Ovary (tissue), 9 donors: ENCODE results near the gene GPM6B. TPM values are rescaled to one million over a fixed set of nuclear protein-coding genes. Genes with fewer than 3 reads are reported as not detected.

Experiments used
- DNase-seq, 5 donors: peaks; one replicate each; pipeline ENCODE4 v3.0.0-alpha.2; 2019 to 2020
- H3K27ac ChIP-seq, 2 donors: fragments of 200-600 bp; one replicate each; pipeline versions ENCODE4 v1.5.1 to v1.8.0; 2019 to 2022
- H3K27me3 ChIP-seq: fragments of 200-600 bp; one replicate; pipeline ENCODE4 v1.8.0; 2022
- H3K36me3 ChIP-seq: fragments of 200-600 bp; sonication (generic); one replicate; pipeline ENCODE4 v1.5.1; 2019
- H3K4me1 ChIP-seq: one replicate; pipeline ENCODE4 v1.8.1; 2013; ENCODE audit warnings: mild to moderate bottlenecking, moderate library complexity; ENCODE audit not compliant: insufficient read depth
- H3K4me3 ChIP-seq: fragments of 200-600 bp; sonication (generic); one replicate; pipeline ENCODE4 v1.5.1; 2017
- H3K9me3 ChIP-seq, 2 donors: fragments of 200-600 bp in 1 of 2; sonication (generic) in 1 of 2; one replicate each; pipeline versions ENCODE4 v1.5.1 to v1.8.1; 2013 to 2019; ENCODE audit warnings: mild to moderate bottlenecking in 1 of 2, moderate library complexity in 1 of 2
- EP300 ChIP-seq: sonication (generic); formaldehyde crosslinking; IDR thresholded peaks from one replicate; pipeline ENCODE4 v1.6.1; 2017; ENCODE audit warnings: antibody characterized with exemption
- POLR2A ChIP-seq: fragments of 450-650 bp; IDR thresholded peaks from one replicate; pipeline ENCODE4 v1.6.1; 2017; ENCODE audit warnings: antibody characterized with exemption, mild to moderate bottlenecking, moderate library complexity
- WGBS, 3 donors: extraction: QIAGEN DNeasy Blood & Tissue Kit in 1 of 3; methylation state at CpG; one replicate each; pipeline versions ENCODE4 v1.1.5 to v1.1.7; 2013 to 2017; 5-methylcytosine and 5-hydroxymethylcytosine counted together
- intact Hi-C, 4 donors: fragments of 100-400 bp; cut with DNase I; formaldehyde crosslinking; loops; one replicate each; pipeline versions ENCODE4 v1.11.0 to v1.15.1; 2022 to 2023
- polyA plus RNA-seq, 2 donors: library from polyadenylated mRNA; stranded (reverse); fragments of 200-250 nt in 1 of 2; fragments of 350-450 nt in 1 of 2; fragmentation: Illumina TruSeq in 1 of 2; extraction: RNeasy Lipid Tissue Mini Kit (QIAGEN cat#74804) in 1 of 2; gene quantifications; one replicate each; pipeline ENCODE4 v1.2.3, GENCODE V29; 2013 to 2014
- total RNA-seq, 7 donors: library from RNA; depleted of rRNA in 2 of 7; stranded (reverse); fragments of >200 nt in 2 of 7; fragmentation: NEBNext Ultra II Directional in 3 of 7; extraction: Animal tissue kit (Norgen Biotek cat#: 25700) in 3 of 7; gene quantifications; one replicate each; pipeline versions ENCODE4 v1.1.0 to v1.2.4, GENCODE V29; 2016 to 2023
- TF ChIP-seq, protein P1 (sequence below), 3 donors: fragments of 450-650 bp in 2 of 3; fragments of 200-600 bp in 1 of 3; IDR thresholded peaks; one replicate each; pipeline versions ENCODE4 v1.5.1 to v1.8.0; 2016 to 2022; ENCODE audit warnings: antibody characterized with exemption in 3 of 3, mild to moderate bottlenecking in 1 of 3
- donor health status: DM: no; HTN: no; CAD: no; lungs with moderate emphysema.
- donor health status: DM: no; HTN: no; CAD: no.
- donor health status: Bipolar disorder and iron deficiency.
- donor health status: DM: yes; HTN: yes; CAD: no.
- donor health status: DM: no; HTN: no; CAD: no.
- donor health status: DM: yes; HTN: yes; CAD: no.

GPM6B gene
- total and polyA plus RNA-seq, 9 donors, result 1.00 to 9.4 (median 4.2) TPM

DNA sequence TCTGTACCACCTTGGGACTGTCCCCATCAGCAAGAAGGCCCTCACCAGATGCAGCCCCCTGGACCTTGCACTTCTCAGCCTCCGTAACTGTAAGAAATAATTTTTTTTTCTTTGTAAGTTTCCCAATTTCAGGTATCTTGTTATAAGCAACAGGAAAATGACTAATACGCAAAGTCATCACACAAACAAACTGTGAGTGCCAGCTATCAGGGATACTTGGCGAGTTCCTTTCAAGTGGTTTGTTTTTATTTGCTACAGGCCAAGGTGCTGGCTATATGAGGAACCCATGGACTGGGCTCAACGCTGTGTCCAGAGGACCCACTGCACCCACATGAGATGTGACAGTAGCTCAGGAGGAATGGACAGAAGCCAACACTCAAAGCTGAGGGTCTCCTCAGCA is 11.5 kb upstream of the GPM6B start:
- Histone ChIP-seq H3K27ac (no peak overlapping the region), H3K36me3 (no peaks in the 10 kb centered on the region), H3K4me1 (no peaks in the 10 kb centered on the region), H3K27me3 (no peaks in the 10 kb centered on the region), H3K4me3 (no peak overlapping the region), H3K9me3 (no peaks in the 10 kb centered on the region)
- no peak for DNase-seq
- TF ChIP-seq, protein P1, sequence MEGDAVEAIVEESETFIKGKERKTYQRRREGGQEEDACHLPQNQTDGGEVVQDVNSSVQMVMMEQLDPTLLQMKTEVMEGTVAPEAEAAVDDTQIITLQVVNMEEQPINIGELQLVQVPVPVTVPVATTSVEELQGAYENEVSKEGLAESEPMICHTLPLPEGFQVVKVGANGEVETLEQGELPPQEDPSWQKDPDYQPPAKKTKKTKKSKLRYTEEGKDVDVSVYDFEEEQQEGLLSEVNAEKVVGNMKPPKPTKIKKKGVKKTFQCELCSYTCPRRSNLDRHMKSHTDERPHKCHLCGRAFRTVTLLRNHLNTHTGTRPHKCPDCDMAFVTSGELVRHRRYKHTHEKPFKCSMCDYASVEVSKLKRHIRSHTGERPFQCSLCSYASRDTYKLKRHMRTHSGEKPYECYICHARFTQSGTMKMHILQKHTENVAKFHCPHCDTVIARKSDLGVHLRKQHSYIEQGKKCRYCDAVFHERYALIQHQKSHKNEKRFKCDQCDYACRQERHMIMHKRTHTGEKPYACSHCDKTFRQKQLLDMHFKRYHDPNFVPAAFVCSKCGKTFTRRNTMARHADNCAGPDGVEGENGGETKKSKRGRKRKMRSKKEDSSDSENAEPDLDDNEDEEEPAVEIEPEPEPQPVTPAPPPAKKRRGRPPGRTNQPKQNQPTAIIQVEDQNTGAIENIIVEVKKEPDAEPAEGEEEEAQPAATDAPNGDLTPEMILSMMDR (IDR thresholded peaks at IDR 0.05), result no peak
- no peak for TF ChIP-seq POLR2A
- TF ChIP-seq EP300, result no peak
- intact Hi-C loops, result no loop called here
- 84 to 88% (median 86%) methylated on average over 4 of the region's 4 CpGs for WGBS, 3 donors

DNA sequence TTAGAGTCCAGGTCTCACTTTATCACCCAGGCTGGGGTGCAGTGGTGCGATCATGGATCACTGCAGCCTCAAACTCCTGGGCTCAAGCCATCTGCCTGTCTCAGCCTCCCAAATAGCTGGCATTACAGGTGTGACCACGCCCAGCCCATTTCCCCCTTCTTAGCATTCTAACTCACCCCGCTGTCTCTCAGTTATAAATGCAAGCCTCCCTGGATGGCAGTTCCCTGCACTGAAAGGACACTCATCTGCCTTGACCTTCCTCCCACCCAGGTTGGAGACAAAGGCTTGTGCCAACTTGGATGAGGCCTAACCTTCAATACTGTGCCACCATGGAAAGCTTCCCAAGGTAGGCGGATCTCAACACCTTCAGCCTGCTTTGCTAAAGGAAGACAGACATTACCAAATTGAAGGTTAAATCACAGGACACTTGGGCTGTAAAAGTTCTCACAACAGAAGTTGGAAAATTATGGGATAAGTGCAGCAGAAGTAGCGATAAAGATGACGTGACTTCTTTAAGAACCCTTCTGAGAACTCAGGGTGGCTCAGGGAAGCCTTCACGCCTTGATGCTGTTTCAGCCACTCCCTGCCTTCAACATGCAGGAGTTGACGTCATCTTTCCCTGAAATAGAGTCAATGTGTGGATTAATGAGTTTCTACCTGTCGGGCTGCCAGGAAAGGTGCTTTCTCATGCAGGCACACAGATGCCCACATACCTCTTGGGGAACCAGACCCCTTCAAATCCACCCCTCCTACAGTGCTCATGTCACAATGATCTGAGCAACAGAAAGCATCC is 10.6 kb upstream of the GPM6B start:
- intact Hi-C loops, result no loop called here
- WGBS, 3 donors, result 84 to 90% (median 88%) methylated on average over 9 of the region's 9 CpGs
- no peak for DNase-seq
- Histone ChIP-seq H3K4me1 (no peaks in the 10 kb centered on the region), H3K27ac (no peak overlapping the region), H3K9me3 (no peaks in the 10 kb centered on the region), H3K27me3 (no peaks in the 10 kb centered on the region), H3K36me3 (no peaks in the 10 kb centered on the region), H3K4me3 (no peak overlapping the region)
- TF ChIP-seq POLR2A, result no peak
- TF ChIP-seq EP300, result no peak
- TF ChIP-seq, protein P1 (IDR thresholded peaks at IDR 0.05), result no peak

DNA sequence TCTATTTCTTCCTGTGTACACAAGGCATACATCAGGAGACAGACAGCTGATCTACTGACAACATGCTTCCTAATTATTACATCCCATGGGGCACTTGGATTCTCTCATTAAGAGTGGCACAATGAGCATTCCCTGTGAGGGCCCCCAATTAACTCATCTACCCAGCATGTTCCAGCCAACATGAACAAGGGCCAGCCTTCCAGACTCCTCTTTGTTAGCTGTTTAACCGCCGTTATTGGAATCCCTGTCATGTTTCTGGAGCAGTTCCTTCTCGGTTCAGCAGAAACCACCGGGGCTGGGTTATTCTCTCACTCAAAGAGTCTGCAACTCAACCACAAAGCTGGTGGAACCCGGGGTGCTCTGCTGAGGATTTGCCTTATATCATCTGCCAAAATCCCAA is 9.9 kb upstream of the GPM6B start:
- no peaks in the 10 kb centered on the region for H3K4me1 ChIP-seq
- TF ChIP-seq POLR2A, result no peak
- TF ChIP-seq, protein P1 (IDR thresholded peaks at IDR 0.05), result no peak
- no peak for TF ChIP-seq EP300
- H3K9me3 ChIP-seq, result no peaks in the 10 kb centered on the region
- no peaks in the 10 kb centered on the region for H3K36me3 ChIP-seq
- H3K27me3 ChIP-seq, result no peaks in the 10 kb centered on the region
- WGBS, 3 donors, result 86 to 87% (median 87%) methylated on average over 5 of the region's 5 CpGs
- no peak overlapping the region for H3K27ac ChIP-seq
- H3K4me3 ChIP-seq, result no peak overlapping the region
- intact Hi-C loops, result no loop called here
- no peak for DNase-seq

DNA sequence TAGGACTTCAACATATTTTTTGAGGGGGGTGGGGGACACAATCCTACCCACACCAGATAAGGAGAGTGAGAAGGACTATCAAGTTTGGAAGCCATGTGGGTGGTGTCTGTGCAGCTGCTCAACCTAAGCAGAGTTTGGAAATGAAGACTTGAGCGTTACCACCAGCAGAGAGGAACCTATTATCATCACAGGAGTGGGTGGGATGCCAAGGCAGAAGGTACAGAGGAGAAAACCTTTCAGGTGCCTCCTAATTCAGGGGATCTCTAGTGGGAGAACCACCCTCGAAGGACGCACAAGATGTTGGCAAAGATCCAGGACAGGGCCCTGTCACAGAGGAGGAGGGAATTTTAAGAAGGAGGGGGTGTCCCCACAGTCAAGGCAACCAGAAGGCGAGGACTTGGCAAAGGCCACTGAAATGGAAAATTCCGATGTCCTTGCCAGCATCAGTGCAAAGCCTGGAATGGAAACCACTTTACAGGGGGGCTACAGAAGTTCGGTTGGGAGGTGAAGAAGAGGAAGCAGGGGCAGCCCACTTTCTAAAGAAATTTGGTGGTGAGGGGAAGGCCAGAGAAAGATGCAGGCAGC is 8.4 kb upstream of the GPM6B start:
- Histone ChIP-seq H3K4me3 (no peak overlapping the region), H3K9me3 (no peaks in the 10 kb centered on the region), H3K27ac (no peak overlapping the region), H3K36me3 (no peaks in the 10 kb centered on the region), H3K27me3 (no peaks in the 10 kb centered on the region), H3K4me1 (no peaks in the 10 kb centered on the region)
- no peak for DNase-seq
- 72 to 81% (median 74%) methylated on average over 6 of the region's 6 CpGs for WGBS, 3 donors
- intact Hi-C loops, result no loop called here
- TF ChIP-seq EP300 (no peak), POLR2A (no peak)
- TF ChIP-seq, protein P1 (IDR thresholded peaks at IDR 0.05), result no peak
